ENCODE measurements around the gene RHNO1.
"Not testable (repeated sequence)": the region's sequence is repeated elsewhere in the genome, so short reads cannot be mapped to it uniquely, and the experiment has no call there.

RHNO1 gene

GRCh38 chr12:2858334-2858733 is 18.7 kb upstream of the RHNO1 start:
- no peak for DNase-seq (ENCODE audit: low read depth in 3 of 3)

- no peak for DNase-seq (ENCODE audit: low read depth in 3 of 3)
Observed at GRCh38 chr12:2858944-2859421, 18.0 kb upstream of the RHNO1 start.

- no peak for DNase-seq (ENCODE audit: low read depth in 3 of 3)
Observed at GRCh38 chr12:2860170-2860569, 16.9 kb upstream of the RHNO1 start.

GRCh38 chr12:2862876-2863275 is 14.1 kb upstream of the RHNO1 start:
- DNase-seq (ENCODE audit: low read depth in 3 of 3), result no peak

- not testable (repeated sequence) for DNase-seq (ENCODE audit: low read depth in 3 of 3)
Observed at GRCh38 chr12:2863402-2863801, 13.6 kb upstream of the RHNO1 start.

- no peak for DNase-seq (ENCODE audit: low read depth in 3 of 3)
Observed at GRCh38 chr12:2864198-2864597, 12.8 kb upstream of the RHNO1 start.

GRCh38 chr12:2868986-2869632 is 7.9 kb upstream of the RHNO1 start:
- DNase-seq (ENCODE audit: low read depth in 3 of 3), result not testable (repeated sequence)

- no peak for DNase-seq (ENCODE audit: low read depth in 3 of 3)
Observed at GRCh38 chr12:2876431-2877046, 484 bp upstream of the RHNO1 start.

GRCh38 chr12:2877953-2878732 is 1.1 kb downstream of the RHNO1 start:
- no peak for DNase-seq (ENCODE audit: low read depth in 3 of 3)

- no peak for DNase-seq (ENCODE audit: low read depth in 3 of 3)
Observed at GRCh38 chr12:2879853-2880252, 2.8 kb downstream of the RHNO1 start.

- no peak for DNase-seq (ENCODE audit: low read depth in 3 of 3)
Observed at GRCh38 chr12:2884810-2885209, 7.8 kb downstream of the RHNO1 start.

- DNase-seq (ENCODE audit: low read depth in 3 of 3), result no peak
Observed at GRCh38 chr12:2886768-2887450, 9.9 kb downstream of the RHNO1 start.

- no peak for DNase-seq (ENCODE audit: low read depth in 3 of 3)
Observed at GRCh38 chr12:2890001-2890387, 13.0 kb downstream of the RHNO1 start.

- DNase-seq (ENCODE audit: low read depth in 3 of 3), result peak; percentile 95 to 97 (median 97)
Observed at GRCh38 chr12:2890388-2891239, 13.6 kb downstream of the RHNO1 start, which contains the start of gene TULP3. TSS of gene TULP3 (plus strand) at chr12:2890891. CDS start at chr12:2890948, 57 bp downstream.

GRCh38 chr12:2891240-2892053 is 14.4 kb downstream of the RHNO1 start:
- no peak for DNase-seq (ENCODE audit: low read depth in 3 of 3)

GRCh38 chr12:2892246-2892645 is 15.2 kb downstream of the RHNO1 start:
- DNase-seq (ENCODE audit: low read depth in 3 of 3), result no peak

- no peak for DNase-seq (ENCODE audit: low read depth in 3 of 3)
Observed at GRCh38 chr12:2893007-2893406, 16.0 kb downstream of the RHNO1 start.

- no peak for DNase-seq (ENCODE audit: low read depth in 3 of 3)
Observed at GRCh38 chr12:2895051-2895451, 18.0 kb downstream of the RHNO1 start.

- DNase-seq (ENCODE audit: low read depth in 3 of 3), result no peak
Observed at GRCh38 chr12:2895511-2895910, 18.5 kb downstream of the RHNO1 start.

- no peak for DNase-seq (ENCODE audit: low read depth in 3 of 3)
Observed at GRCh38 chr12:2897418-2897817, 20.4 kb downstream of the RHNO1 start.
